ENCODE results near the gene COX8A. TPM values are rescaled to one million over a fixed set of nuclear protein-coding genes. Genes with fewer than 3 reads are reported as not detected.

COX8A gene
- total RNA-seq, 1 donor from 2014 or later, result 212 TPM

- peaks cover 55% of the 10 kb centered on the region for H3K36me3 ChIP-seq
- no peak for DNase-seq
- no peak for ATAC-seq
- H3K27me3 ChIP-seq (ENCODE audit: low read depth), result peaks cover 9% of the 10 kb centered on the region
- no peak for TF ChIP-seq CTCF (IDR thresholded peaks at IDR 0.05)
- intact Hi-C loops (cut with DNase I), result no loop called here
- H3K9me3 ChIP-seq, result no peaks in the 10 kb centered on the region
- no peak overlapping the region for H3K4me3 ChIP-seq
- H3K4me1 ChIP-seq, result peaks cover 35% of the 10 kb centered on the region
- no peak overlapping the region for H3K27ac ChIP-seq
Observed at GRCh38 chr11:63997801-63998337, 23.4 kb downstream of the COX8A start.

- intact Hi-C loops (cut with DNase I), result no loop called here
- Histone ChIP-seq H3K4me3 (peak overlapping the region; percentile 47), H3K9me3 (no peaks in the 10 kb centered on the region), H3K27ac (no peak overlapping the region), H3K36me3 (peaks cover 49% of the 10 kb centered on the region), H3K4me1 (peaks cover 35% of the 10 kb centered on the region), H3K27me3 (ENCODE audit: low read depth) (peaks cover 9% of the 10 kb centered on the region)
- ATAC-seq, result peak; percentile 1 to 22
- peak; percentile 50 for DNase-seq
- no peak for TF ChIP-seq CTCF (IDR thresholded peaks at IDR 0.05)
Observed at GRCh38 chr11:63998558-63999348, 24.3 kb downstream of the COX8A start.

- Histone ChIP-seq H3K4me1 (peaks cover 35% of the 10 kb centered on the region), H3K4me3 (peak overlapping the region; percentile 47), H3K27ac (no peak overlapping the region), H3K9me3 (no peaks in the 10 kb centered on the region), H3K27me3 (ENCODE audit: low read depth) (peaks cover 9% of the 10 kb centered on the region), H3K36me3 (peaks cover 42% of the 10 kb centered on the region)
- DNase-seq (peak; percentile 63), ATAC-seq (peak; percentile 48 to 52)
- intact Hi-C loops (cut with DNase I), result loop anchor here (5.0 kb wide), 1 partner anchor 148 kb away; no protein-coding TSS in a partner anchor
- no peak for TF ChIP-seq CTCF (IDR thresholded peaks at IDR 0.05)
Observed at GRCh38 chr11:63999349-64000025, 25.1 kb downstream of the COX8A start.

GRCh38 chr11:64000026-64000739 is 25.8 kb downstream of the COX8A start:
- no peak overlapping the region for H3K27ac ChIP-seq
- H3K4me1 ChIP-seq, result peaks cover 35% of the 10 kb centered on the region
- ATAC-seq (peak; percentile 88 to 89), DNase-seq (peak; percentile 74)
- peak; percentile 80 for TF ChIP-seq CTCF (IDR thresholded peaks at IDR 0.05)
- peaks cover 9% of the 10 kb centered on the region for H3K27me3 ChIP-seq (ENCODE audit: low read depth)
- intact Hi-C loops (cut with DNase I), result loop anchor here (5.0 kb wide), 1 partner anchor 147 kb away; no protein-coding TSS in a partner anchor
- peaks cover 35% of the 10 kb centered on the region for H3K36me3 ChIP-seq
- H3K4me3 ChIP-seq, result peak overlapping the region; percentile 47
- H3K9me3 ChIP-seq, result no peaks in the 10 kb centered on the region
